ENCODE results near the gene HOXA7.

Gene HOXA7

GRCh38 chr7:27173511-27173955 is 17.1 kb upstream of the HOXA7 start:
- in situ Hi-C loops (cut with MboI; ENCODE audit: low pct_unique_long_range_greater_than_20kb, low sequenced_read_pairs, unreplicated experiment) = loop anchor here (25.0 kb wide), 1 partner anchor 811 kb away; no protein-coding TSS in a partner anchor
- DNase-seq (ENCODE audit: low spot score) = no peak
- TF ChIP-seq, protein P1, sequence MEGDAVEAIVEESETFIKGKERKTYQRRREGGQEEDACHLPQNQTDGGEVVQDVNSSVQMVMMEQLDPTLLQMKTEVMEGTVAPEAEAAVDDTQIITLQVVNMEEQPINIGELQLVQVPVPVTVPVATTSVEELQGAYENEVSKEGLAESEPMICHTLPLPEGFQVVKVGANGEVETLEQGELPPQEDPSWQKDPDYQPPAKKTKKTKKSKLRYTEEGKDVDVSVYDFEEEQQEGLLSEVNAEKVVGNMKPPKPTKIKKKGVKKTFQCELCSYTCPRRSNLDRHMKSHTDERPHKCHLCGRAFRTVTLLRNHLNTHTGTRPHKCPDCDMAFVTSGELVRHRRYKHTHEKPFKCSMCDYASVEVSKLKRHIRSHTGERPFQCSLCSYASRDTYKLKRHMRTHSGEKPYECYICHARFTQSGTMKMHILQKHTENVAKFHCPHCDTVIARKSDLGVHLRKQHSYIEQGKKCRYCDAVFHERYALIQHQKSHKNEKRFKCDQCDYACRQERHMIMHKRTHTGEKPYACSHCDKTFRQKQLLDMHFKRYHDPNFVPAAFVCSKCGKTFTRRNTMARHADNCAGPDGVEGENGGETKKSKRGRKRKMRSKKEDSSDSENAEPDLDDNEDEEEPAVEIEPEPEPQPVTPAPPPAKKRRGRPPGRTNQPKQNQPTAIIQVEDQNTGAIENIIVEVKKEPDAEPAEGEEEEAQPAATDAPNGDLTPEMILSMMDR (IDR thresholded peaks at IDR 0.05; ENCODE audit: extremely low read depth, insufficient read depth, missing control alignments) = no peak

DNA sequence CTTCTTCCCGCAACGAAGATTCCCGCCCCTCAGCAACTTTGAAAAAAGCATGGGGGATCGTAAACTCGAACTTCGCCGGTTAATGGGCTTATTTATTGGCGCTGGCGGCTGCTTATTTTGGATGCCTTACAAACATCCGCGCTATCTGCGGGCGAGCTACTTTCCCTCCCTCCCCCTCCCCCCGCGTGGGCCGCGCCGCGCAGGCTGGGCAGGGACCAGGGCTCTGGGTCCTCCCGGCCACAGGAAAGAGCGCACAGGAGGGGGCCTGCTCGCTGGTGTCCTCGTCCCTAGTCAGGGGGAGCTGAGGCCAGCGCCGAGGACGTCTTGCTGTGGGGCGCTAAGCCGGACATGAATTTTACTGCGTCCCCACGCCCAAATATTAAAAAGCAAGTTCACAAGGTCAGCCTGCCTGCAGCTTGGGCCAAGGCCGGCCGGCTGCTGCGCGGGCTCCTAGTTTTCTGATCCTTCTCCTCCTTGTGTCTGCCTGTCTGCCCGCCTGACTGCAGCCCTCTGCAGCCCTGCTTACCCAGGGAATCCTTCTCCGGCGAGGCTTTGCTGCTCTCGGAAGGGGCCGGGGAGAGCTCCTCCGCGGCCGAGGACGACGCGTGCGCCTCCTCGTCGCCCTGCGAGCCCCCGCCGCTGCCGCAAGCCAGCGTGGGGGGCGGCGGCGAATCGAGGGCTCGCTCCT is 16.5 kb upstream of the HOXA7 start:
- in situ Hi-C loops (cut with MboI; ENCODE audit: low pct_unique_long_range_greater_than_20kb, low sequenced_read_pairs, unreplicated experiment) = loop anchor here (25.0 kb wide), 1 partner anchor 811 kb away; no protein-coding TSS in a partner anchor
- DNase-seq (ENCODE audit: low spot score) = no peak
- TF ChIP-seq, protein P1 (IDR thresholded peaks at IDR 0.05; ENCODE audit: extremely low read depth, insufficient read depth, missing control alignments) = no peak

DNA sequence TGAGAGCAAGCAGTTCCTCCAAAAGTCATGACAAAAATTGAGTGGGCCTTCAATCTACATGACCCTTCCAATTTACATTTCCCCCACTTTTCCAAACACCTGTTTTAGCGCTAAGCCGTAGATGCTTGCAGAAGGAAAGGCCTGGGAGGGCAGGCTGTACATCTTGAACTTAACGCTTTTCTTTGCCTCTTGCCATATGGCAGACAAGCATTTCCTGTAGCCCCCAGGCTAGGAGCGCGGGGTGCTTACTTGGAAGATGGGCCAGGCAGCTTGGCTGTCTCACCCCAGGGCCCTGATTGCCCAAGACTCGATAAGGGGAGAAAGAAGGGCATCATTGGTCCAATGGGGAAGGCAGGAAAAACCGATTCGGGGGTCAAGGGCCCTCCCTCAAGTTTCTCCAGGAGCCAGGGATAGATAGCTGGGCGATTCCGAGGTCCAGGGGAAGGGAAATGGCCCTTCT is 15.9 kb upstream of the HOXA7 start:
- in situ Hi-C loops (cut with MboI; ENCODE audit: low pct_unique_long_range_greater_than_20kb, low sequenced_read_pairs, unreplicated experiment) = loop anchor here (25.0 kb wide), 1 partner anchor 810 kb away; no protein-coding TSS in a partner anchor
- DNase-seq (ENCODE audit: low spot score) = no peak
- TF ChIP-seq, protein P1 (IDR thresholded peaks at IDR 0.05; ENCODE audit: extremely low read depth, insufficient read depth, missing control alignments) = no peak

- in situ Hi-C loops (cut with MboI; ENCODE audit: low pct_unique_long_range_greater_than_20kb, low sequenced_read_pairs, unreplicated experiment) = loop anchor here (25.0 kb wide), 1 partner anchor 809 kb away; no protein-coding TSS in a partner anchor
- DNase-seq (ENCODE audit: low spot score) = no peak
- TF ChIP-seq, protein P1 (IDR thresholded peaks at IDR 0.05; ENCODE audit: extremely low read depth, insufficient read depth, missing control alignments) = no peak
These were observed 15.3 kb upstream of the HOXA7 start for GRCh38 chr7:27171637-27172314.

GRCh38 chr7:27171325-27171636 is 14.8 kb upstream of the HOXA7 start:
- in situ Hi-C loops (cut with MboI; ENCODE audit: low pct_unique_long_range_greater_than_20kb, low sequenced_read_pairs, unreplicated experiment) = loop anchor here (25.0 kb wide), 1 partner anchor 809 kb away; no protein-coding TSS in a partner anchor
- DNase-seq (ENCODE audit: low spot score) = no peak

More at GRCh38 chr7:27171325-27171636, 14.8 kb upstream of the HOXA7 start:
- TF ChIP-seq, protein P1 (IDR thresholded peaks at IDR 0.05; ENCODE audit: extremely low read depth, insufficient read depth, missing control alignments) = no peak
